SH-SY5Y (cell line): Measurements from ENCODE around the gene RPL15.

ENCODE experiments used
- GATA2 ChIP-seq: IDR thresholded peaks from 2 replicates; pipeline ENCODE4 v1.6.1; 2011; ENCODE audit warnings: mild to moderate bottlenecking, low read depth, low read length
- GATA3 ChIP-seq: IDR thresholded peaks from 2 replicates; pipeline ENCODE4 v1.6.1; 2011; ENCODE audit warnings: low read depth, mild to moderate bottlenecking, low read length, moderate library complexity

GRCh38 chr3:23952646-23953045, 35.7 kb downstream of the RPL15 start:
- TF ChIP-seq GATA2 (no peak), GATA3 (no peak)
